ENCODE results near the gene LAMA3.

Gene LAMA3

DNA sequence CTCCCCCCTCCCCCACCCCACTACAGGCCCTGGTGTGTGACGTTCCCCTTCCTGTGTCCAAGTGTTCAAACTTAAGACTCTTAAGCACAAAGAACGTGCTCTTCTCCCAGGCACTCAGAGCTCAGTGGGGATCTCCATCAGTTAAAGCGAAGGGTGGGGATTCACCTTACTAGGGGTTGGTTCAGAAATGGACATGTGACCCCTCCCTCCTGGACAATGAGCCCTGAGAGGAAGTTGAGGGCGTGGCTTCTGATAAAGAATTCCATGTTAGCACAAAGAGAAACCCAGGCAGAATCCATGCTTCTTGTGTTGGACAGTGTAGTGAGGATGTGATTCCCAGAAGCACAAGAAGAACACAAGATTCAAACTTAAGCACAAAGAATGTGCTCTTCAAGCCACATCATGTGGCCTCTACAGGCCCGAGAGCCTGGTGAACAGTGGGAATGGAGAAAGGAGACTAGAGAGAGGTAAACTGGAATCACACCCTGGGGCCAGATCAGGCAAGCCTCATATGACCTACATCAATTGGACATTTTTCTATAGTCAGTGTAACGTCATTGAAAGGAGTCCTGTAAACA is 247.2 kb downstream of the LAMA3 start:
- Histone ChIP-seq H3K4me1 (ENCODE audit: control insufficient read depth, insufficient read depth, low read length) (no peaks in the 10 kb centered on the region), H3K9me3 (ENCODE audit: control insufficient read depth, insufficient read depth, low read depth, low read length) (no peaks in the 10 kb centered on the region), H3K36me3 (ENCODE audit: control insufficient read depth in 2 of 2, insufficient read depth in 1 of 2, low read length in 2 of 2) (peaks cover 4 to 30% of the 10 kb centered on the region in 2 experiments; a peak in 2 of 3 replicates), H3K4me3 (ENCODE audit: low read depth, low read length) (no peak overlapping the region), H3K27ac (ENCODE audit: extremely low read depth, low read depth, low read length) (no peak overlapping the region)
- TF ChIP-seq ZNF223 (tag by site-specific recombination; IDR thresholded peaks at IDR 0.05) (no peak), ZNF521 (tag by site-specific recombination; IDR thresholded peaks at IDR 0.05) (no peak), ZNF660 (tag by site-specific recombination; IDR thresholded peaks at IDR 0.05) (no peak)
- TF ChIP-seq, protein P1, sequence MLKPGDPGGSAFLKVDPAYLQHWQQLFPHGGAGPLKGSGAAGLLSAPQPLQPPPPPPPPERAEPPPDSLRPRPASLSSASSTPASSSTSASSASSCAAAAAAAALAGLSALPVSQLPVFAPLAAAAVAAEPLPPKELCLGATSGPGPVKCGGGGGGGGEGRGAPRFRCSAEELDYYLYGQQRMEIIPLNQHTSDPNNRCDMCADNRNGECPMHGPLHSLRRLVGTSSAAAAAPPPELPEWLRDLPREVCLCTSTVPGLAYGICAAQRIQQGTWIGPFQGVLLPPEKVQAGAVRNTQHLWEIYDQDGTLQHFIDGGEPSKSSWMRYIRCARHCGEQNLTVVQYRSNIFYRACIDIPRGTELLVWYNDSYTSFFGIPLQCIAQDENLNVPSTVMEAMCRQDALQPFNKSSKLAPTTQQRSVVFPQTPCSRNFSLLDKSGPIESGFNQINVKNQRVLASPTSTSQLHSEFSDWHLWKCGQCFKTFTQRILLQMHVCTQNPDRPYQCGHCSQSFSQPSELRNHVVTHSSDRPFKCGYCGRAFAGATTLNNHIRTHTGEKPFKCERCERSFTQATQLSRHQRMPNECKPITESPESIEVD (tag by site-specific recombination; IDR thresholded peaks at IDR 0.05), result no peak
- ChIA-PET POLR2A (no interaction called here), CTCF (interaction anchor here (0.5 to 0.9 kb wide), 2 partner anchors 140 to 257 kb away, joined by 3 to 4 read pairs; no protein-coding TSS in a partner anchor)

GRCh38 chr18:23938043-23938756 is 248.9 kb downstream of the LAMA3 start:
- H3K4me1 ChIP-seq (ENCODE audit: control insufficient read depth, insufficient read depth, low read length), result no peaks in the 10 kb centered on the region
- no peak overlapping the region for H3K4me3 ChIP-seq (ENCODE audit: low read depth, low read length)
- ChIA-PET POLR2A (no interaction called here), CTCF (interaction anchor here (0.7 to 1.0 kb wide), 2 partner anchors 20 to 422 kb away, joined by 3 to 4 read pairs; no protein-coding TSS in a partner anchor)
- TF ChIP-seq ZNF394 (tag by site-specific recombination; IDR thresholded peaks at IDR 0.05; ENCODE audit: borderline replicate concordance), result no peak
- TF ChIP-seq ZNF654 (tag by site-specific recombination; IDR thresholded peaks at IDR 0.05; ENCODE audit: low read depth), result no peak
- no peak for TF ChIP-seq ZNF426 (tag by site-specific recombination; IDR thresholded peaks at IDR 0.05)
- TF ChIP-seq ZNF138 (tag by site-specific recombination; IDR thresholded peaks at IDR 0.05; ENCODE audit: borderline replicate concordance), result no peak
- TF ChIP-seq WT1 (tag by site-specific recombination; IDR thresholded peaks at IDR 0.05), result no peak
- TF ChIP-seq ZNF677 (tag by site-specific recombination; IDR thresholded peaks at IDR 0.05), result no peak
- TF ChIP-seq ZNF239 (tag by site-specific recombination; IDR thresholded peaks at IDR 0.05), result no peak
- H3K27ac ChIP-seq (ENCODE audit: extremely low read depth, low read depth, low read length), result no peak overlapping the region
- peaks cover 4 to 23% of the 10 kb centered on the region in 2 experiments; a peak in 2 of 3 replicates for H3K36me3 ChIP-seq (ENCODE audit: control insufficient read depth in 2 of 2, insufficient read depth in 1 of 2, low read length in 2 of 2)
- H3K9me3 ChIP-seq (ENCODE audit: control insufficient read depth, insufficient read depth, low read depth, low read length), result no peaks in the 10 kb centered on the region

DNA sequence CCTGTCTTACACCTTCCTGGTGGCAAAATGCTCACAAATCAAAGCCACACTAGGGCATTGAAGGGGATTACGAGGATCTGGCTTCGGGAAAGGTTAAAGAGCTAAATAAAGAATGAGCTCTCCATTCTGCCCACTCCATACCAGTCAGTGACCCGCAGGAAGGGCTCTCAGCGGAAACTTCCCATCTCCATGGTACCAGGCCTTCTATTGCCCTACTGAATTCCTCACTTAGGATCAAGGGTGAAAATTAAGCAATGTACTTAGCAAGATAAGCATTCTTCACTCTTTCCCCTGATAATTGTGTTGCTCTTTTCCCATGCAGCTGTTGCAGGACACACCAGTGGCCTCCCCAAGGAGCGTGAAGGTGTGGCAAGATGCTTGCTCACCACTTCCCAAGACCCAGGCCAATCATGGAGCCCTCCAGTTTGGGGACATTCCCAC is 249.7 kb downstream of the LAMA3 start:
- peaks cover 4 to 23% of the 10 kb centered on the region in 2 experiments; a peak in 2 of 3 replicates for H3K36me3 ChIP-seq (ENCODE audit: control insufficient read depth in 2 of 2, insufficient read depth in 1 of 2, low read length in 2 of 2)
- ChIA-PET POLR2A (no interaction called here), CTCF (interaction anchor here (1.0 to 1.1 kb wide), 2 partner anchors 11 to 423 kb away, joined by 3 to 4 read pairs; no protein-coding TSS in a partner anchor)
- no peaks in the 10 kb centered on the region for H3K4me1 ChIP-seq (ENCODE audit: control insufficient read depth, insufficient read depth, low read length)
- no peaks in the 10 kb centered on the region for H3K9me3 ChIP-seq (ENCODE audit: control insufficient read depth, insufficient read depth, low read depth, low read length)
- TF ChIP-seq OVOL3 (tag by site-specific recombination; IDR thresholded peaks at IDR 0.05), result no peak
- no peak for TF ChIP-seq ZNF157 (tag by site-specific recombination; IDR thresholded peaks at IDR 0.05)
- no peak for TF ChIP-seq ZNF544 (tag by site-specific recombination; IDR thresholded peaks at IDR 0.05)
- no peak for TF ChIP-seq SCRT2 (tag by site-specific recombination; IDR thresholded peaks at IDR 0.05)
- no peak for TF ChIP-seq ZSCAN30 (tag by site-specific recombination; IDR thresholded peaks at IDR 0.05)
- no peak for TF ChIP-seq ZNF324 (tag by site-specific recombination; IDR thresholded peaks at IDR 0.05)
- TF ChIP-seq ZSCAN23 (tag by site-specific recombination; IDR thresholded peaks at IDR 0.05), result no peak
- TF ChIP-seq, protein P2, sequence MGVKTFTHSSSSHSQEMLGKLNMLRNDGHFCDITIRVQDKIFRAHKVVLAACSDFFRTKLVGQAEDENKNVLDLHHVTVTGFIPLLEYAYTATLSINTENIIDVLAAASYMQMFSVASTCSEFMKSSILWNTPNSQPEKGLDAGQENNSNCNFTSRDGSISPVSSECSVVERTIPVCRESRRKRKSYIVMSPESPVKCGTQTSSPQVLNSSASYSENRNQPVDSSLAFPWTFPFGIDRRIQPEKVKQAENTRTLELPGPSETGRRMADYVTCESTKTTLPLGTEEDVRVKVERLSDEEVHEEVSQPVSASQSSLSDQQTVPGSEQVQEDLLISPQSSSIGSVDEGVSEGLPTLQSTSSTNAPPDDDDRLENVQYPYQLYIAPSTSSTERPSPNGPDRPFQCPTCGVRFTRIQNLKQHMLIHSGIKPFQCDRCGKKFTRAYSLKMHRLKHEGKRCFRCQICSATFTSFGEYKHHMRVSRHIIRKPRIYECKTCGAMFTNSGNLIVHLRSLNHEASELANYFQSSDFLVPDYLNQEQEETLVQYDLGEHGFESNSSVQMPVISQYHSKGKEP (tag by site-specific recombination; IDR thresholded peaks at IDR 0.05), result no peak
- TF ChIP-seq ZNF433 (tag by site-specific recombination; IDR thresholded peaks at IDR 0.05; ENCODE audit: low read depth), result no peak
- TF ChIP-seq ZNF701 (tag by site-specific recombination; IDR thresholded peaks at IDR 0.05), result no peak
- no peak for TF ChIP-seq ZNF24 (tag by site-specific recombination; IDR thresholded peaks at IDR 0.05)
- TF ChIP-seq, protein P3, sequence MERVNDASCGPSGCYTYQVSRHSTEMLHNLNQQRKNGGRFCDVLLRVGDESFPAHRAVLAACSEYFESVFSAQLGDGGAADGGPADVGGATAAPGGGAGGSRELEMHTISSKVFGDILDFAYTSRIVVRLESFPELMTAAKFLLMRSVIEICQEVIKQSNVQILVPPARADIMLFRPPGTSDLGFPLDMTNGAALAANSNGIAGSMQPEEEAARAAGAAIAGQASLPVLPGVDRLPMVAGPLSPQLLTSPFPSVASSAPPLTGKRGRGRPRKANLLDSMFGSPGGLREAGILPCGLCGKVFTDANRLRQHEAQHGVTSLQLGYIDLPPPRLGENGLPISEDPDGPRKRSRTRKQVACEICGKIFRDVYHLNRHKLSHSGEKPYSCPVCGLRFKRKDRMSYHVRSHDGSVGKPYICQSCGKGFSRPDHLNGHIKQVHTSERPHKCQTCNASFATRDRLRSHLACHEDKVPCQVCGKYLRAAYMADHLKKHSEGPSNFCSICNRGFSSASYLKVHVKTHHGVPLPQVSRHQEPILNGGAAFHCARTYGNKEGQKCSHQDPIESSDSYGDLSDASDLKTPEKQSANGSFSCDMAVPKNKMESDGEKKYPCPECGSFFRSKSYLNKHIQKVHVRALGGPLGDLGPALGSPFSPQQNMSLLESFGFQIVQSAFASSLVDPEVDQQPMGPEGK (tag by site-specific recombination; IDR thresholded peaks at IDR 0.05), result no peak
- TF ChIP-seq ZNF654 (tag by site-specific recombination; IDR thresholded peaks at IDR 0.05; ENCODE audit: low read depth), result no peak
- H3K27ac ChIP-seq (ENCODE audit: extremely low read depth, low read depth, low read length), result no peak overlapping the region
- H3K4me3 ChIP-seq (ENCODE audit: low read depth, low read length), result no peak overlapping the region
